ENCODE measurements around the gene POU2F3. TPM values are rescaled to one million over a fixed set of nuclear protein-coding genes. Genes with fewer than 3 reads are reported as not detected.

POU2F3 gene
- total RNA-seq, 1 experiment from 2014 or later: not detected

DNA sequence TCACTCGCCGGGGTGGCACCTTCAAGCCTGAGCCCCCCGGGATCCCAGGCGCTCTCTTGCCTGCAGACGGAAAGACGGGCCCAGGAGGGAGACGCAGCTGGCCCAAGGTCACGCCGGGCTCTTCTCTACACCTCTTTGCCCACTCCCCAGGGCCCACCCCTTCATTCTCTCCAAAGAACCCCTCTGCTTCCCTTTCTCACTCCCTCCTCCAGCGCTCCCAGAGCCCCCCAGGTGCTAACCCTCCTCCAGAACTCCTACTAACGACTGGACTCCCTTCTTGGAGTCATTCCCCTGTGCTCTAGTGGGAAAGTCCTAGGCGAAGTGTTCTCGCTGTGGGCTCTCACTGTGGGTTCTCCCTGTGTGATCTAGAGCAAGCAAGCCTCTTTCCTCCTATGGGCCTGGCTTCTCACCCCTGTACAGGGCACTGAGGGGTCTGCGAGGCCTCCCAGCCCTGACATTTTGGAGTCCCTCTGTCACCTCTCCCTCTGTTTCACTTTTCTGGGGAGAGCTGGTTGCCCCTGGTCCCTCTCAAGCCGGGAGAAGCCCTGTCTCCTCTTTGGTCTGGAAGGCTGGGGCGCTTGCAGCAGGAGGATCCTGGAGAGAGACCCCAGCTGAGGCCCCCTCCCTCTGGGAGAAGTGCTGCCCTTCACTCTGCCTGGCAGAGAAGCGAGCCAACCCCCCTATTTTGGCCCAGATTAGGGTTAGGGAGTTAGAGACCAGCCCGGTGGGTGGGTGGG lies 28.2 kb upstream of the POU2F3 start:
- no peaks in the 10 kb centered on the region for H3K9me3 Mint-ChIP-seq (ENCODE audit: unreplicated experiment)
- peak overlapping the region; percentile 85 for H3K4me3 Mint-ChIP-seq (ENCODE audit: unreplicated experiment)
- no peak for TF ChIP-seq CTCF (IDR thresholded peaks at IDR 0.05; ENCODE audit: insufficient read depth in 1 of 2, low read depth in 1 of 2, low read length in 1 of 2, severe bottlenecking in 1 of 2, unreplicated experiment in 1 of 2)
- no peaks in the 10 kb centered on the region for H3K27me3 ChIP-seq (replicated peaks; ENCODE audit: control insufficient read depth, insufficient read depth, low read length)
- peaks cover 30% of the 10 kb centered on the region for H3K4me1 ChIP-seq
- ChIA-PET POLR2A (no interaction called here), CTCF (interaction anchor here (0.8 kb wide), 1 partner anchor 27 kb away, joined by 3 read pairs; no protein-coding TSS in a partner anchor)
- peak overlapping the region; percentile 84 for H3K27ac Mint-ChIP-seq (ENCODE audit: unreplicated experiment)
- DNase-seq: no peak
- H3K36me3 Mint-ChIP-seq (ENCODE audit: insufficient read depth, unreplicated experiment): no peaks in the 10 kb centered on the region
- H3K9me3 ChIP-seq: no peaks in the 10 kb centered on the region
- H3K36me3 ChIP-seq (ENCODE audit: control insufficient read depth, insufficient read depth, low read length): peaks cover 4% of the 10 kb centered on the region; the same call in 1 of the 2 replicates
- intact Hi-C loops (cut with micrococcal nuclease; ENCODE audit: unreplicated experiment): no loop called here
- no TSS peak for BruUV-seq (replicated peaks)
- H3K4me1 Mint-ChIP-seq (ENCODE audit: low read depth, unreplicated experiment): peaks cover 25% of the 10 kb centered on the region
- peak overlapping the region; percentile 93 for H3K4me3 ChIP-seq (ENCODE audit: low read depth, low read length)
- no peaks in the 10 kb centered on the region for H3K27me3 Mint-ChIP-seq (ENCODE audit: insufficient read depth, unreplicated experiment)

DNA sequence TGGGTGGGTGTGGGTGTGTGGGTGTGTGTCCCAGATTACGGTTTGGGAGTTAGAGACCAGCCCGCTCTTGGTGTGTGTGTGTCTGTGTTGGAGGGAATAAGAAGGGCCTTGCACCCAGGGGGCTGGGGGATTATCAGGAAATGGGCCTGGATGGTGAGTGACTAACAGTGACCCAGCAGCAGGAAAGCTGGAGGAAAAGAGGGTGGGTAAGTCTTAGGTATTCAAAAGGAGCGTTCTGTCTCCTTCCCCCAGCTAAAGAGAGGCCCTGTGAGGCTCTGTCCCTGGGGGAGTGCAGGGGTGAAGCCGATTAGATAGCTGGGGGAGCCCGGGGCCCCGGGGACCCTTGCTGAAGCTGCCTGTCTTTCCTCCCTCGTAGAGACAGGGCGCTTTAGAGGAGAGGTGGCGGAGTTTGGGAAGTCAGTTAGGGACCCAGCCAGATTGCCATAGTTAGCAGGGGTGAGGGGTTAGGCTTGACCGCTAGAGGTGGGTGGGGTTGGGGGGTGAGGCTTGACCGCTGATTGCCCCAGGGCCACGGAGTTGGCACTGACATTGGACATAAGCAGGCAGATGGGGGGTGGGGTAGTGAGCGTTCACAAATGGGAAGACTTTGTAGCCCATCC lies 27.6 kb upstream of the POU2F3 start:
- DNase-seq: no peak
- Histone ChIP-seq H3K36me3 (ENCODE audit: control insufficient read depth, insufficient read depth, low read length) (peaks cover 4% of the 10 kb centered on the region; the same call in 1 of the 2 replicates), H3K27me3 (replicated peaks; ENCODE audit: control insufficient read depth, insufficient read depth, low read length) (no peaks in the 10 kb centered on the region), H3K4me3 (ENCODE audit: low read depth, low read length) (peak overlapping the region; percentile 93), H3K4me1 (peaks cover 30% of the 10 kb centered on the region), H3K9me3 (no peaks in the 10 kb centered on the region)
- peak overlapping the region; percentile 85 for H3K4me3 Mint-ChIP-seq (ENCODE audit: unreplicated experiment)
- H3K9me3 Mint-ChIP-seq (ENCODE audit: unreplicated experiment): no peaks in the 10 kb centered on the region
- no peak for TF ChIP-seq CTCF (IDR thresholded peaks at IDR 0.05; ENCODE audit: insufficient read depth in 1 of 2, low read depth in 1 of 2, low read length in 1 of 2, severe bottlenecking in 1 of 2, unreplicated experiment in 1 of 2)
- no peaks in the 10 kb centered on the region for H3K27me3 Mint-ChIP-seq (ENCODE audit: insufficient read depth, unreplicated experiment)
- peaks cover 25% of the 10 kb centered on the region for H3K4me1 Mint-ChIP-seq (ENCODE audit: low read depth, unreplicated experiment)
- no TSS peak for BruUV-seq (replicated peaks)
- peak overlapping the region; percentile 84 for H3K27ac Mint-ChIP-seq (ENCODE audit: unreplicated experiment)
- intact Hi-C loops (cut with micrococcal nuclease; ENCODE audit: unreplicated experiment): no loop called here
- no peaks in the 10 kb centered on the region for H3K36me3 Mint-ChIP-seq (ENCODE audit: insufficient read depth, unreplicated experiment)
- POLR2A ChIA-PET: no interaction called here
- CTCF ChIA-PET: interaction anchor here (0.6 to 1.4 kb wide), 2 partner anchors 15 to 86 kb away, joined by 3 read pairs; no protein-coding TSS in a partner anchor

DNA sequence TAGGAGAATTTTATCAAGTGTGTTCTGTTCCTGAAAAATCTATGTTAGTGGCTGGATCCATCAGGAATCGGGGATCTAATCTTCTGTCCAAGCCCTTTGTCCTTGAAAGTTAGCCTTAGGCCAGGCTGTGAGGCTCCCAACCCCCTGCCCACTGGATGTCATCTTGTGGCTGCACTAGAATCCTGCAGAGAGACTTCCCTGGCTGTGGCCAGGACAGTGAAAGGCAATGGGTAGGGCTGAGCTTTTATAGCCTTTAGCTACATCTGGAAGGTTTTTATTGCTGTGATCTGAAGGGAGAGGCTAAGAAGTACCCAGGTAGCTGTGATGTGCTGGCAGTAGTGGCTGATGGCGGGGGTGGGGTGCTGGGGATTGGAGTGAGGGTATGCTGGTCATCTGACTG lies 27.0 kb upstream of the POU2F3 start:
- peak overlapping the region; percentile 93 for H3K4me3 ChIP-seq (ENCODE audit: low read depth, low read length)
- no peak overlapping the region for H3K4me3 Mint-ChIP-seq (ENCODE audit: unreplicated experiment)
- peaks cover 30% of the 10 kb centered on the region for H3K4me1 ChIP-seq
- POLR2A ChIA-PET: no interaction called here
- H3K4me1 Mint-ChIP-seq (ENCODE audit: low read depth, unreplicated experiment): peaks cover 25% of the 10 kb centered on the region
- H3K27me3 Mint-ChIP-seq (ENCODE audit: insufficient read depth, unreplicated experiment): no peaks in the 10 kb centered on the region
- no peaks in the 10 kb centered on the region for H3K9me3 Mint-ChIP-seq (ENCODE audit: unreplicated experiment)
- H3K9me3 ChIP-seq: no peaks in the 10 kb centered on the region
- BruUV-seq (replicated peaks): TSS peak; percentile 20
- H3K27me3 ChIP-seq (replicated peaks; ENCODE audit: control insufficient read depth, insufficient read depth, low read length): no peaks in the 10 kb centered on the region
- peaks cover 4% of the 10 kb centered on the region; the same call in 1 of the 2 replicates for H3K36me3 ChIP-seq (ENCODE audit: control insufficient read depth, insufficient read depth, low read length)
- TF ChIP-seq CTCF (IDR thresholded peaks at IDR 0.05; ENCODE audit: insufficient read depth in 1 of 2, low read depth in 1 of 2, low read length in 1 of 2, severe bottlenecking in 1 of 2, unreplicated experiment in 1 of 2): no peak
- intact Hi-C loops (cut with micrococcal nuclease; ENCODE audit: unreplicated experiment): no loop called here
- no peaks in the 10 kb centered on the region for H3K36me3 Mint-ChIP-seq (ENCODE audit: insufficient read depth, unreplicated experiment)
- no peak for DNase-seq
- CTCF ChIA-PET: interaction anchor here (0.6 to 1.4 kb wide), 3 partner anchors 16 to 484 kb away, joined by 3 read pairs; partner anchors contain the start of gene NECTIN1
- no peak overlapping the region for H3K27ac Mint-ChIP-seq (ENCODE audit: unreplicated experiment)
